Thyroid gland (tissue), 4 donors: ENCODE data around the gene PARM1. TPM values are rescaled to one million over a fixed set of nuclear protein-coding genes. Genes with fewer than 3 reads are reported as not detected.

ENCODE experiments used
- DNase-seq, 2 donors: peaks; one replicate each; pipeline ENCODE4 v3.0.0-alpha.2; 2019
- H3K27ac ChIP-seq, 3 donors: fragments of 200-600 bp; sonication (generic); 1 replicate in 2 of 3; 2 replicates in 1 of 3; pipeline ENCODE4 v1.5.1; 2016 to 2019; ENCODE audit warnings: mild to moderate bottlenecking in 1 of 3, moderate library complexity in 1 of 3
- H3K27me3 ChIP-seq: fragments of 200-600 bp; sonication (generic); one replicate; pipeline ENCODE4 v1.5.1; 2019
- H3K36me3 ChIP-seq, 2 donors: fragments of 200-600 bp; sonication (generic); one replicate each; pipeline ENCODE4 v1.5.1; 2016 to 2019
- H3K4me1 ChIP-seq, 2 donors: fragments of 200-600 bp; sonication (generic); one replicate each; pipeline ENCODE4 v1.5.1; 2017 to 2019
- H3K4me3 ChIP-seq, 3 donors: fragments of 200-600 bp; sonication (generic); replicated peaks in 1 of 3; 1 replicate in 2 of 3; 2 replicates in 1 of 3; pipeline ENCODE4 v1.5.1; 2016; ENCODE audit warnings: mild to moderate bottlenecking in 1 of 3
- H3K9me3 ChIP-seq: fragments of 200-600 bp; sonication (generic); one replicate; pipeline ENCODE4 v1.5.1; 2017
- POLR2A ChIP-seq, 2 donors: fragments of 450-650 bp; IDR thresholded peaks; one replicate each; pipeline ENCODE4 v1.6.1; 2017; ENCODE audit warnings: antibody characterized with exemption in 2 of 2, mild to moderate bottlenecking in 2 of 2, moderate library complexity in 1 of 2
- WGBS, 2 donors: methylation state at CpG; one replicate each; pipeline ENCODE4 v1.1.5; 2017; 5-methylcytosine and 5-hydroxymethylcytosine counted together
- intact Hi-C: fragments of 100-400 bp; cut with DNase I; formaldehyde crosslinking; loops from one replicate; pipeline ENCODE4 v1.15.1; 2023
- total RNA-seq, 4 donors: library from RNA; depleted of rRNA; stranded (reverse); fragments of >200 nt; gene quantifications; one replicate each; pipeline ENCODE4 v1.2.3, GENCODE V29; 2016
- TF ChIP-seq, protein P1 (sequence below), 6 experiments: fragments of 200-600 bp in 3 of 6; fragments of 450-650 bp in 3 of 6; sonication (generic) in 3 of 6; IDR thresholded peaks; one replicate each; pipeline ENCODE4 v1.5.1; 2016 to 2019; ENCODE audit warnings: antibody characterized with exemption in 6 of 6, mild to moderate bottlenecking in 2 of 6, inconsistent platforms in 1 of 6, moderate library complexity in 1 of 6

The PARM1 gene
- total RNA-seq, 4 donors from 2014 or later = 319 to 575 (median 470) TPM

DNA sequence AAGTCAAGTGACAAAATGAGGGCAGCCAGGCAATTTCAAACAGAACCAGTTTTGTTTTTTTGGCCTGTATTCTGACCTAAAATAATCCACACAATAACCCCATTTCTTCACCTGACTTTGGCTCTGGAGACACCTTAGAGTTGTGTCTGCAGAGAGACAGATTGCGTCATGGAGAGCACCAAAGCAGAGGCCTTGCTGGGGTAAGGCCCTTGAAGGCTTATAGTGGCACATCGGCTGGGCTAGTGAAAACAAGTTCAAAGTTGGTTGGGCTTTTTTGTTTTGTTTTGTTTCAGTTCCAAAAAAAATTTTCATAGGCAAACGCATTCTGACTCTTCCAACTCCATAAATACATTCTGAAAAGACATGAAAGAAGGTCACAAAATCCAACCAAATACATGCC lies 34.4 kb downstream of the PARM1 start:
- no peaks in the 10 kb centered on the region for H3K36me3 ChIP-seq
- no peaks in the 10 kb centered on the region for H3K27me3 ChIP-seq
- TF ChIP-seq, protein P1, sequence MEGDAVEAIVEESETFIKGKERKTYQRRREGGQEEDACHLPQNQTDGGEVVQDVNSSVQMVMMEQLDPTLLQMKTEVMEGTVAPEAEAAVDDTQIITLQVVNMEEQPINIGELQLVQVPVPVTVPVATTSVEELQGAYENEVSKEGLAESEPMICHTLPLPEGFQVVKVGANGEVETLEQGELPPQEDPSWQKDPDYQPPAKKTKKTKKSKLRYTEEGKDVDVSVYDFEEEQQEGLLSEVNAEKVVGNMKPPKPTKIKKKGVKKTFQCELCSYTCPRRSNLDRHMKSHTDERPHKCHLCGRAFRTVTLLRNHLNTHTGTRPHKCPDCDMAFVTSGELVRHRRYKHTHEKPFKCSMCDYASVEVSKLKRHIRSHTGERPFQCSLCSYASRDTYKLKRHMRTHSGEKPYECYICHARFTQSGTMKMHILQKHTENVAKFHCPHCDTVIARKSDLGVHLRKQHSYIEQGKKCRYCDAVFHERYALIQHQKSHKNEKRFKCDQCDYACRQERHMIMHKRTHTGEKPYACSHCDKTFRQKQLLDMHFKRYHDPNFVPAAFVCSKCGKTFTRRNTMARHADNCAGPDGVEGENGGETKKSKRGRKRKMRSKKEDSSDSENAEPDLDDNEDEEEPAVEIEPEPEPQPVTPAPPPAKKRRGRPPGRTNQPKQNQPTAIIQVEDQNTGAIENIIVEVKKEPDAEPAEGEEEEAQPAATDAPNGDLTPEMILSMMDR (IDR thresholded peaks at IDR 0.05) = no peak
- TF ChIP-seq POLR2A (IDR thresholded peaks at IDR 0.05) = peak in 1 of 2 donors; percentile 24
- peaks cover 70 to 76% of the 10 kb centered on the region in 2 donors for H3K4me1 ChIP-seq
- no peaks in the 10 kb centered on the region for H3K9me3 ChIP-seq
- intact Hi-C loops = loop anchor here (5.0 kb wide), 1 partner anchor 60 kb away; no protein-coding TSS in a partner anchor
- no peak overlapping the region for H3K4me3 ChIP-seq
- H3K27ac ChIP-seq = peak overlapping the region; percentile 83 to 95 (median 92)
- DNase-seq = peak; percentile 88 to 90
- WGBS, 2 donors = 17 to 19% methylated on average over 3 of the region's 3 CpGs

DNA sequence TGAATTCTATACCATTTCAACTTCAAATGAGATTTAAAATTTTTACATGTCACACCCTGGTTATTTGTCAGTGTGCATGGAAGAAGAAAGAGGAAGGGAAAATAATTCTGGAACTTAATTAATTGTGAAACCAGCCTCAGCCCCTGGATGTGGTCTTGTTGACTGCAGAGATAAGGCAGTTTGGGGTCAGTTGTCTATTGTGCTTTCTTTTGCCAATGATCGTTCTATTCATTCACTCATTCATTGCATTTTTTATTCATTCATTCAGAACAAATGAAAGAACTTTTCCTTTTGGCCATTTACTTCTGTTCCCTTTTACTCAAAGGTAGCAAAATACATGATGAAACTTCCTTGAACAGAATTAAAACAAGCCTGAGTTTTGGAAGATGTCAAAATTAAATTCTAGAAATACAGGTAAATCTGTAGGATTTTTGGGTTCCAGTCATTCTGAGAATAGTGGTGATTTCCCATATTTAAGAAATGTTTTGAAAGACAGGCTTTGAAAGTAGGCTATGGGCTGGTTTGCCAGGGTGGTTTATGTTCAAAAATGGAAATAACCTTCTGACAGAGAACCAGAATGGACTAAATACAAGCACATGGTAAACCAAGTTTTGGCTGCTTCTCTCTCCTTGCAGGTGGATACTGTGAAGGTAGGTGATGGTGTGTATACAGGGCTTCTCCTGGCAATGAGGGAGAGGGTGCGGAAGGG lies 35.7 kb downstream of the PARM1 start:
- H3K9me3 ChIP-seq = no peaks in the 10 kb centered on the region
- peaks cover 70 to 81% of the 10 kb centered on the region in 2 donors for H3K4me1 ChIP-seq
- no peaks in the 10 kb centered on the region for H3K27me3 ChIP-seq
- no peak for DNase-seq
- TF ChIP-seq, protein P1 (IDR thresholded peaks at IDR 0.05) = no peak
- no peak for TF ChIP-seq POLR2A (IDR thresholded peaks at IDR 0.05)
- H3K27ac ChIP-seq = peak overlapping the region; percentile 83 to 95 (median 92)
- WGBS, 2 donors = 81 to 83% methylated on average over 2 of the region's 2 CpGs
- no peaks in the 10 kb centered on the region for H3K36me3 ChIP-seq
- intact Hi-C loops = loop anchor here (5.0 kb wide), 1 partner anchor 59 kb away; no protein-coding TSS in a partner anchor
- no peak overlapping the region for H3K4me3 ChIP-seq

DNA sequence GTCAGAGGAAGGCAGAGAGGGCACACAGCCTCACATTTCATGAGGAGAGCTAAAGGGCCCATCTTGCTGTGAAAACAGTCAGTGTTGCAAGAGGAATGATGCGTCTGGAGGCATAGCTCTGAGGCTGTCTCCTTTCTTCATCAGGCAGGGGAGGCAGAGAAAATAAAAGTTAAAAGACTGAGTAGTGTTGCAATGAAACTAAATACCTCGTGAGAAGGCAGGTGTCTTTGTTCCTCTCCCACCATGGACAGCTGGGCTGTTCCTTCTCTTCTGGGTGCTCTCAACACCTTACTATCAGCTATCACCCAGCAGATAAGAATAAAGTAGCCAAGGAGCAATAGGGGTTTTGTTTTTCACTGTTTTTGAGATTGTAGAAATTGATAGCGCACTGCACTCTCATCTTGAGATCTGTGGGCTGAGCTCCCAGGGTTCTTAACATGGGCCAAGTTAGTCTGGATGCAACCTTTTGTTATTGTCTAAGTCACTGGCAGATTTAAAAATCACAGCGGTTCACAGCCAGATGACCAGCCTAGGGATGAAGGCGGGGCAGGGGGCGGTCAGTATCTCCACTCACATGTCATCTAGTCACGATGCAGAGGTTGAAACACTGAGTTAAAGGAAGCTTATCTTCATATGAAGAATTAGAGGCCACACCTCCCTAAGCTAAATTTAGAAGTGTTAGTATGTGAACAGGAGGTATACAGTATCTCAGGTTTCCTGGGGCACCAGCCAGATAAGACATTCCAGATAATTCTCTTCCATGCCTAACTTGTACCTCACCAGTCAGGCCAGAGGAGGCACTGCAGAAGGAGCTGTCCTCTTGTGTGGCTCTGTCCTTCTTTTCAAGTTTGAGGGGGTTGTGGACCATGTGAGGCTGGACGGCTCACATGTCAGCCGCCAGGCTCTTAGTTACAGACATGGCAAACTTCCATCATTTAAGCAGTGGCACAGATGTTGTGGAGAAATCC lies 36.9 kb downstream of the PARM1 start:
- peak; percentile 42 to 60 for DNase-seq
- Histone ChIP-seq H3K9me3 (no peaks in the 10 kb centered on the region), H3K27me3 (no peaks in the 10 kb centered on the region), H3K4me1 (peaks cover 72 to 78% of the 10 kb centered on the region in 2 donors), H3K36me3 (no peaks in the 10 kb centered on the region), H3K27ac (peak overlapping the region; percentile 43 to 95 (median 83)), H3K4me3 (no peak overlapping the region)
- intact Hi-C loops = loop anchor here (5.0 kb wide), 1 partner anchor 58 kb away; no protein-coding TSS in a partner anchor
- TF ChIP-seq POLR2A (IDR thresholded peaks at IDR 0.05) = peak in 1 of 2 donors; percentile 24
- TF ChIP-seq, protein P1 (IDR thresholded peaks at IDR 0.05) = peak in 4 of 6 experiments; percentile 39 to 50 (median 43)
- WGBS, 2 donors = 71 to 73% methylated on average over 9 of the region's 9 CpGs

DNA sequence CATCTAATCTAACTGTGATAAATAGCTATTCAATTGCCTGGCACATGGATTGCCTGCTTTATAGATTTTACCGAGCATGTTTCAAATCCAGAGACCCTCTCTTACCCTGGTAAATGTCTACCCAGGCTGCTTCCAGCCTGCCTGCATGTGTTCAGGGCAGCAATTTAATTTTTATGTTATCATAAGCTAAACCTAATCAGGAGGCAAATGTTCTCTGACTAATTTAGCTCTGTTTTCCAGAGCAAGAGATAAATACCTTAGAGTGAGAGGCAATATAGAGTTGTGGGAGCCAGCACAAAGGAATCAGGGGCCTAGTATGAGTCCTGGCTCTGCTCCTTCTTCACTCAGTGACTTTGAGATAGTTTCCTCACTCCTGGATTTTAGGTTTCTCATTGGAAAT lies 37.7 kb downstream of the PARM1 start:
- H3K4me3 ChIP-seq = no peak overlapping the region
- no peaks in the 10 kb centered on the region for H3K36me3 ChIP-seq
- no peak for DNase-seq
- H3K27me3 ChIP-seq = no peaks in the 10 kb centered on the region
- peak overlapping the region; percentile 43 to 95 (median 83) for H3K27ac ChIP-seq
- intact Hi-C loops = no loop called here
- peaks cover 72 to 79% of the 10 kb centered on the region in 2 donors for H3K4me1 ChIP-seq
- TF ChIP-seq POLR2A (IDR thresholded peaks at IDR 0.05) = no peak
- TF ChIP-seq, protein P1 (IDR thresholded peaks at IDR 0.05) = no peak
- no peaks in the 10 kb centered on the region for H3K9me3 ChIP-seq
- WGBS, 2 donors = 94 to 100% methylated on average over 1 of the region's 1 CpG
